HG03575 (cell line): ENCODE results near the gene FARP1.
"Not testable (repeated sequence)": the region's sequence is repeated elsewhere in the genome, so short reads cannot be mapped to it uniquely, and the experiment has no call there.

Experiments
- ATAC-seq: cut with Tn5 transposase; IDR thresholded peaks from one replicate; pipeline ENCODE4 v1.9.1; 2021; ENCODE audit not compliant: unreplicated experiment, insufficient number of reproducible peaks, low FRiP score; ENCODE audit errors: extremely low read depth

FARP1 gene

GRCh38 chr13:98219685-98220084, 76.8 kb downstream of the FARP1 start:
- ATAC-seq, result no peak

- ATAC-seq, result no peak
These were observed 77.4 kb downstream of the FARP1 start for GRCh38 chr13:98220271-98220791.

GRCh38 chr13:98221234-98221633, 78.3 kb downstream of the FARP1 start:
- ATAC-seq, result no peak

- no peak for ATAC-seq
These were observed 79.2 kb downstream of the FARP1 start for GRCh38 chr13:98222081-98222554.

- ATAC-seq, result no peak
These were observed 79.9 kb downstream of the FARP1 start for GRCh38 chr13:98222816-98223215.

- ATAC-seq, result no peak
These were observed 80.8 kb downstream of the FARP1 start for GRCh38 chr13:98223741-98224140.

GRCh38 chr13:98224557-98224956, 81.7 kb downstream of the FARP1 start:
- no peak for ATAC-seq

GRCh38 chr13:98225036-98225940, 82.4 kb downstream of the FARP1 start:
- no peak for ATAC-seq

GRCh38 chr13:98226496-98226895, 83.6 kb downstream of the FARP1 start:
- no peak for ATAC-seq

- ATAC-seq, result no peak
These were observed 85.9 kb downstream of the FARP1 start for GRCh38 chr13:98228661-98229341.

- not testable (repeated sequence) for ATAC-seq
These were observed 87.9 kb downstream of the FARP1 start for GRCh38 chr13:98230762-98231161.

GRCh38 chr13:98232456-98232855, 89.6 kb downstream of the FARP1 start:
- ATAC-seq, result no peak

GRCh38 chr13:98233127-98233526, 90.2 kb downstream of the FARP1 start:
- ATAC-seq, result no peak

GRCh38 chr13:98234348-98234747, 91.5 kb downstream of the FARP1 start:
- no peak for ATAC-seq

GRCh38 chr13:98236197-98236596, 93.3 kb downstream of the FARP1 start:
- ATAC-seq, result no peak

- ATAC-seq, result no peak
These were observed 94.4 kb downstream of the FARP1 start for GRCh38 chr13:98237331-98237730.

- no peak for ATAC-seq
These were observed 96.5 kb downstream of the FARP1 start for GRCh38 chr13:98239162-98240076.

- ATAC-seq, result no peak
These were observed 97.2 kb downstream of the FARP1 start for GRCh38 chr13:98240135-98240534.

- ATAC-seq, result no peak
These were observed 98.1 kb downstream of the FARP1 start for GRCh38 chr13:98240974-98241373.
